Upper lobe of left lung (tissue), 4 donors: Measurements from ENCODE around the gene NCBP3.

Experiments used
- CTCF ChIP-seq, 6 experiments: fragments of 450-650 bp in 4 of 6; fragments of 200-600 bp in 2 of 6; sonication (generic) in 2 of 6; IDR thresholded peaks; one replicate each; pipeline ENCODE4 v1.5.1; 2016 to 2019; ENCODE audit warnings: antibody characterized with exemption in 6 of 6
- POLR2A ChIP-seq, 4 donors: fragments of 450-650 bp; IDR thresholded peaks; one replicate each; pipeline ENCODE4 v1.5.1; 2016 to 2017; ENCODE audit warnings: antibody characterized with exemption in 4 of 4, mild to moderate bottlenecking in 2 of 4

DNA sequence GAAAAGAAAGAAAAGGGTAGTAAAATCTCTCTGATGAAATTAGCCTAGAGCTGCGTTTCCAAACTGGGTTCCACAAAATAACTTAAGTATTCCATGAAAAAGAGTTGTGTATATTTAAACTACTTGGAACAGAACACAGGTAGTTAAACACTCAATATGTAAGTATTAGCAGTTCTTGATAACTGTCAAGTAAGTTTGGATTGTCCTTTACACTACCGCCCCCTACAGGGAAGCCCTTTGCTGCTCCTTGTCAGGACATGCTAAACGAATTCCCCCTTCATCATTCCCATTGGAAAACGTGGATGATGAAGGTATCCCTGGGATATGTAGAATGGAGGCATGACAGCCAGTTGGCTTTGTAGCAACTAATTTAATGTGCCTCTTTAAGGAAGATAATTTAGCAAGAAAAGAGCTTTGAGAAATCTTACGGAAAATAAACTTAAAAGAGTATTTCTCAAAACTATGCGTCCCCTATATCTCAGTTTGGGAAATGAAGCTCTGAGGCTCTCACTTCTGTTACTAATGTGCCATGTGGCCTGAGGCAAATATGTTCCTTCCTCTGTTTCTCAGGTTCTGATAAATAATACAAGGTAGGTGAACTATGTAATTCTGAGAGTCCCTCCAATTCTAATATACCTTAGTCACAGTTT is 18.8 kb downstream of the NCBP3 start:
- peak in 5 of 6 experiments; percentile 44 to 68 (median 64) for TF ChIP-seq CTCF (IDR thresholded peaks at IDR 0.05)
- no peak for TF ChIP-seq POLR2A (IDR thresholded peaks at IDR 0.05)
